NCI-H2107 (cell line): ENCODE data around the gene MAPK8IP1.

ENCODE experiments used
- DNase-seq: peaks from one replicate; lab custom pipeline; 2025; lab: John Stamatoyannopoulos, UW

Gene MAPK8IP1

DNA sequence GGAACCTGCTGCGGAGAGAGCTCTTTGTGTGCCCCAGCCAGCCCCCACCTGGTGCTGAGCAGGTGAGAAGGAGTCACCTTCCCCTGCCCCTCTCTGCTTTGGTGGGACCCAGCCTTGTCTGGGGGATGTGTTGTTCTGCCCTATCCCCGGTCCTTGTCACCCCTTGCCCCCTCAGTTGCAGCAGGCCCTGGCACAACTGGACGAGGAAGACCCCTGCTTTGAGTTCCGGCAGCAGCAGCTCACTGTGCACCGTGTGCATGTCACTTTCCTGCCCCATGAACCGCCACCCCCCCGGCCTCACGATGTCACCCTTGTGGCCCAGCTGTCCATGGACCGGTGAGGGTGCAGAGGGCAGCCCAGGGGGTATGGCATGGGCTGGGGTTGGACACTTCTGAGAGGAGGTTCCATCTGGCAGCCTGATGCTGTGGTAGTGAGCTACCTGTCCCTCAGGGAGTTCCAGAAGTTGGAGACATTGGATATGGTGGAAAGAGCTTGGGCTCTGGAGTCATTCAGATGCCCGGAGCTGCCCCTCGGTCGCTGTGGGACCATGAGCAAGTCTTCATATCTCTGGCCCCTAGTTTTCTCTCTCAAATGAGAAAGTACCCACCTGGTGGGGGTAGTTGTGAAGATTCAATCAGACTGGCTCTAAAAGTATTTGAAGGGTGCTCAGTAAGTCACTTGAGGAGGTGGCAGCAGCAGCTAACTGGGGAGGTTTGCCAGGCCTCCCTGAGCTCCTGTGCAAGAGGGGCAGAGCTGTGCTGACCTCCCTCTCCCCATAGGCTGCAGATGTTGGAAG is 41.3 kb downstream of the MAPK8IP1 start:
- DNase-seq: no peak

DNA sequence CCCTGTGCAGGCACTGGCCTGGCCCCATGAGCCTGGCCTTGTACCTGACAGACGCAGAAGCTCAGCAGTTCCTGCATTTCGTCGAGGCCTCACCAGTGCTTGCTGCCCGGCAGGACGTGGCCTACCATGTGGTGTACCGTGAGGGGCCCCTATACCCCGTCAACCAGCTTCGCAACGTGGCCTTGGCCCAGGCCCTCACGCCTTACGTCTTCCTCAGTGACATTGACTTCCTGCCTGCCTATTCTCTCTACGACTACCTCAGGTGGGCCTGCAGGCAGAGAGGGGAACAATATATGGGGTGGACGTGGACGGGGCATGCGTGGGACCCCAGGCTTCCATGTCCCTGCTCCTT is 41.9 kb downstream of the MAPK8IP1 start:
- no peak for DNase-seq

DNA sequence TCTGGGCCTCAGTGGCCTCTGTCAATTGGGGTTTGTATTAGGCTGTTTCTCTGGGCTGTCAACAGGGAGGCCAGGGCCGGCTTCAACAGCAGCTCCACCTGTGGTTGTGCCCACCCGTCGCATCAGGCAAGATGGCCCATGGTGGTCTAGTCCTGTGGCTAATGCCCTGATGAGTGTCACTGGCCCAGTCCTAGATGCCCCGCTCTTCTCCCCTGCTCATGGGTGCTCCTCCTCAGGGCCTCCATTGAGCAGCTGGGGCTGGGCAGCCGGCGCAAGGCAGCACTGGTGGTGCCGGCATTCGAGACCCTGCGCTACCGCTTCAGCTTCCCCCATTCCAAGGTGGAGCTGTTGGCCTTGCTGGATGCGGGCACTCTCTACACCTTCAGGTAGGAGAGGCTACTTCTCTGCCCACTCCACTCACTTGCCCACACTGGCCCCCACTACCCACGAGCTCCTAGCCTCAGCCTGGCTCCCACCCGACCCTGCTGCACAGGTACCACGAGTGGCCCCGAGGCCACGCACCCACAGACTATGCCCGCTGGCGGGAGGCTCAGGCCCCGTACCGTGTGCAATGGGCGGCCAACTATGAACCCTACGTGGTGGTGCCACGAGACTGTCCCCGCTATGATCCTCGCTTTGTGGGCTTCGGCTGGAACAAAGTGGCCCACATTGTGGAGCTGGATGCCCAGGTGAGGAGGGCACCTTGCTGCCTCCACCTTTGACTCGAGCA is 42.4 kb downstream of the MAPK8IP1 start:
- no peak for DNase-seq

DNA sequence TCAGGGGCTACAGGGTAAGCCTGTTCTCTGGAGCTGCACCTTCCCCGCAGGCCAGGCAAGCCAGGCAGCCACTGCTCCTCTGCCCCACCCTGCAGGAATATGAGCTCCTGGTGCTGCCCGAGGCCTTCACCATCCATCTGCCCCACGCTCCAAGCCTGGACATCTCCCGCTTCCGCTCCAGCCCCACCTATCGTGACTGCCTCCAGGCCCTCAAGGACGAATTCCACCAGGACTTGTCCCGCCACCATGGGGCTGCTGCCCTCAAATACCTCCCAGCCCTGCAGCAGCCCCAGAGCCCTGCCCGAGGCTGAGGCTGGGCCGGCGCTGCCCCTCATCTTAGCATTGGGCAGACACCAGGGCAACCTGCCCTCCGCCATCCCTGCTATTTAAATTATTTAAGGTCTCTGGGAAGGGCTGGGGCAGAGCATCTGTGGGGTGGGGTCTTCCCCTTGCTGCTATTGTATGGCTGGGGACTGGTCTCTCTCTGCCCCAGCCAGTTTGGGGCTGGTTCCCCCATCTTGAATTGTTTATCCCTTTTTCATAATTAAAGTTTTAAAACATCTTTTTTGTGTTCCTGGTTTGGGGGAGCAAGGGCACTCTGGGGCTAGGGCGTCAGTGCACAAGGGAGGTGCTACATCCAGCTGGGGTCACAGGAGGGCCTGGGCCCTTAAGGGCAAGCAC is 43.2 kb downstream of the MAPK8IP1 start:
- DNase-seq: no peak

DNA sequence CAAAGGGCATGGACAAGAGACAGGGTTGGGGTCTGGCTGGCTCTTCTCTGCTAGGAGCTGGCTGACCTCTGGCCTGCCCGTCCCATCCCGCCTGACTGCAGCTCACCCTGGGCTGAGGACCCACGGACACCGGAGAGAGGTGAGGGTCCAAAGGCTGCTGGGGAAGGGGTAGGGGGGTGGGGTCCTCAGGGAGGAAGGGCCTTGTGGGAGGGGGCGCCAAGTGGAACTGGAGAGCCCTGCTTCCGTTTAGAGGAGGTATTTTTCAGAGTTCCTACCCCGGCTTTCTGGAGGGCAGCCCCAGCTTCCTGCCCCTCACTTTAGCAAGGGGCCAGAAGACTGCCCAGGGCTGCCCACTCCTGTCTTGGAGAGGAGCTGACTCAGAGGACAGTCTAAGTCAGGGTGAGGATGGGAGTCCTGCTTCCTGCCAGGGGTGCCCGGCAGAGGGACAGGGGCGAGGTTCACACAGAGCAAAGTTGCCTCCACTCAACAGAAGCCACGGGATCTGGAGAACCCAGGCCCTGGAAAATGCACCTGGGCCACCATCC is 44.1 kb downstream of the MAPK8IP1 start:
- DNase-seq: no peak

DNA sequence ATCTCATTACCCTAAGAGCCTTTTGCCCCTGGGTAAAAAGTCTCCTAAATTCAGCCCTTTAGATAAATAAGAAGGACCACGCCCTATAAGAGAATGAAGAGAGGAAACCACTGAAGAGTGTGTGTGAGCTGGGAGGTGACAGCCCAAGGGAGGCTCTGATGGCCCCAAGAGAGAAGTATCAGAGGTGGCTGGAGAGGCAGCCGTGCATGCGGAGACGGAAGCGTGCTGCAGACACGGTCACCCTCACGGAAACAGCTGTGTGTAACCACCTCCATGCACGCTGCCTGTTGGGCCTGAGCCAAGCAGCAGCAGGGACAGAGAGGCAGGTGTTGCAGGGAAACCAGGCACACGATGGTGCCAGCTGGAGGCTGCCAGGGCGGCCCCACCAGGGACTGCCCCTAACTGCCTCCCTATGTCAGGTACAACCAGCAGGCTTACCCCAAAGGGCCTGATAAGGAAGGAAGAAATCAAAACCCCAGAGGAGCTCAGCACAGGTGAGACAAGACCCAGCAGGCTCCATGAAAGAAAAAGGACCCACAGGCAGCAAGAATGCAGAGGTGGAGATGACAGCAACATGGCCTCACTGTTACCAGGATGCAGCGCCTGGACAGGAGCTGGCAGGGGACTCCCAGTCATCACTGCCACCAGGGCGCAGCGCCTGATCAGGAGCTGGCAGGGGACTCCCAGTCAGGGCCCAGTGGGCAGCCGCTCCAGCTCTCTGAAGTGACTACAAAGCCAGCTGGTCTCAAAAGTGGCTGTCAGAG is 44.8 kb downstream of the MAPK8IP1 start:
- peak; percentile 64 for DNase-seq

DNA sequence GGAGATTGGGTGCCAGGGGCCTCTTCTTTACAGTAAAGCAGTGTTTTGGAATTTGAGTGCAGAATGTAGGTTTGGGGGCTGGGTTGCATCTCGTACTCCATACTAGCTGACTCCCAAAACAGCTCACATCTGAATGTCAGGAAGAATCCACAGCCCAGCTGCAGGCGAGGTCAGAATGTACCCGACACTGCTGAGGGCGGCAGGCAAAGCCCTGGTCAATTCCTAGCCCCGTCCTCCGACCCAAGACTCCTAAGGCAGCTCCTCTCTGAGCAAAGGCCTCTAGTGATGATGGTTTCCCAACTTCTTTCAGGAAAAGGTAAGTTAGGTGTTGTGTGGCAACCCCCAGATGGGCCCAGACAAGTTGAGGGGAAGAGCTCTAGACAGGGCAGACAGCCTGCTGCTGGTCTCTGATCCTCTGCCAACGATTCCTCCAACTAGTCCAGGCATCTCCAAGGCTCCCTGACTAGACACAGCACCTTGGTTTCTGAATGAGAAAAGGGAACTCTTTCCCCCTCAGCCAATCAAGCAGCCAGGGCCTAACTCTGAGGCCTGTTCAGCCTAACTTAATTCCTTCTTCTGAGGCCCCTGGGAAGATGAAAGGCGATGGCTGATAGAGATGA is 45.6 kb downstream of the MAPK8IP1 start:
- DNase-seq: no peak

DNA sequence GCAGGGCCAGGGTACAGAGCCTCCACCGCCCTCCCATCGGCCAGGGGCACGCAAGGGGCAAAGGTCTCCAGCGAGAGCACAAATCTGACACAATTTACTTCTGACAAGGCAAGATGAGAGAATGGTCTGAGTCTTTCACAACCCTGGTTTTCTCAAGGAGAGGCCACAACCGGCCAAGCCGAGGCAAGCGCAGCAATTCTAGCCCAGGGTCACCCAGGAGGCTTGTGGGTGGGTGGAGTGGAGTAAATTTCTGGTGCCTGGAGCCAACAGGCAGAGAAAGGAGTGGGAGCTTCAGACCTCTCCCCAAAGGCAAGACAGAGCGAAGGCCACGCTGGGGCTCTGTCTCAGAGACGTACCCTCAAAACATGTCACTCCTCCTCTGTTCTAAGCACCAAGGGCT is 46.3 kb downstream of the MAPK8IP1 start:
- DNase-seq: no peak

DNA sequence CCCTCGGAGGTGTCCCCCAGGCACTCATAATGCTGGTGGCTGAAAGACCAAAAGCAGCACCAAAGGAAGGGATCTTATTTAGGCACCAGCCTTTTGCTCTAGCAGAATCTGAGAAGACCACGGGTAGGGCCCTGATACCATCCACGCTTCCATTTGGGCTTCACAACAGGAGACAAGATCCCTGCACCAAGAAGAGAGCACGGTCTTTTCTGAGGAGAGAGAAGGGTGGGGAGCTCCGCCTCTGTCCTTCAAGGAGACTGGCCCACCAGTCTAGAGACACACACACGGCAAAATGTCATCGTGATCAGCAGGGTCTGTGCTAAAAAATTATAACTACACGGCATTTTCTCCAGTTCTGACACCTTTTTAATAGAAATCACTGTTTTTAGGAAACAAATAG is 46.8 kb downstream of the MAPK8IP1 start:
- no peak for DNase-seq

DNA sequence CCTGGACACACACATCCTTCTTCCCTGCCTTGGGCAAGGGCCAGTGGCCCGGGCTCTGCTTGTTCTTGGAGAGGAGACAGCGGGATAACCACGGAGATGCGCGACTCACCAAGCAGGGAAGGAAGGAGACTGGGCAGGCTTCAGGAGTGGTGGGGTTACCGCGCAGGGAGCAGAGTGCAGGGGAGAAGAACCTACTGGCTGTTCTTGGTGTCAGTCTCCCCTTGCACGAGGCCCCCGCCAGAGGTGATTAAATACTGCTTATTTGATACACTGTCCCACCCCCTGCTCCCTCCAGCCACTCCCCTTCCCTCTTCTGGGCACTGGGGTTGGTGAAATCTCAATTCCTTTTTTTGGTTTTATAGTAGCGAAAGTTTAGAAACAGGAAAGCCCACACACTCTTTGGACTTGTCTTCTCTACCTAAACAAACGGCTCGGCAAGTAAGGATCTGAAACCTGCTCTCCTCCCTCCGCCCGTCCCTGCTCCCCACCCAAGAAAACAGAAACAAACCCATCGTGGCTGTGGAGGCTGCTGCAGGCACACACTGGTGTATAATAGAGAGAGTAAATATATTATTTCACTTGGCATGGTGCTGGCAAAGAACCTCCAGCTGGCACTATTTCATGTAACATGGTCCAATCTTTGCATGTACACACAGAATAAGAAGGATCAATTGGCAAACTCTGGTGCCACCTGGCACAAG is 47.8 kb downstream of the MAPK8IP1 start:
- DNase-seq: no peak

DNA sequence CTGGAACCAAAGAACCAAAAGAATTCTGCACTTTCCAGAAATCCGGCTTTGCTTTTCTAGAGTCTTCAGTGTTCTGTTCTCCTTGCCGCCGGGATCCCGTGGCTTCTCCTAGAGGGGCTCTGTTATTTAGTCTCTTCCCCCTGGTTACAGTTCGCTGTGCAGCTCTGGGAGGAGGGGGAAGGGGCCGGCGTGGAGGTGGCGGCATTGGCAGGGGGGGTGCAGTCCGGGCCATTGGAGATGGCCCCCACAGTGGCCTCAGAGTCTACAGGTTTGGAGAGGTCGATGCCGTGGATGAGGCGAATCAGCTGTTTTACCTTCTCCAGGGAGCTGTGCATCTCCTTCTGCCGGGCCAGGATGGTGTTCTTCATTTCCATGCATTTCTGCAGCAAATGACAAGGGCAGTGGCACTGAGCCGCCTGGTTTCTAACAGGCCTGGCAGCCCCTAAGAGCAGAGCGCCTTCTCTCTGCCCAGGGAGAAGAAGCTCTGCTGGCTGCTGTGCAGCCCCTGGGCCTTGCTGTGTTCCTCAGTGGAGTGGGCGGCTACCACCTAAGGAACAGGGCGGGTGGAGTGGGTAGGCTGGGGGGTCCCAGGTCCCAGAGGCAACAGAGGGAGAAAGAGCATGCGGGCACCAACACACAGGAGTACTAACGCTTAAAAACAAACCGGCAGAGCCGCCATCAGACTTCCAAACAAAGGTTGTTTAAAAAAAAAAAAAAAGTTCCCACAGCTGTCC is 48.6 kb downstream of the MAPK8IP1 start:
- no peak for DNase-seq

DNA sequence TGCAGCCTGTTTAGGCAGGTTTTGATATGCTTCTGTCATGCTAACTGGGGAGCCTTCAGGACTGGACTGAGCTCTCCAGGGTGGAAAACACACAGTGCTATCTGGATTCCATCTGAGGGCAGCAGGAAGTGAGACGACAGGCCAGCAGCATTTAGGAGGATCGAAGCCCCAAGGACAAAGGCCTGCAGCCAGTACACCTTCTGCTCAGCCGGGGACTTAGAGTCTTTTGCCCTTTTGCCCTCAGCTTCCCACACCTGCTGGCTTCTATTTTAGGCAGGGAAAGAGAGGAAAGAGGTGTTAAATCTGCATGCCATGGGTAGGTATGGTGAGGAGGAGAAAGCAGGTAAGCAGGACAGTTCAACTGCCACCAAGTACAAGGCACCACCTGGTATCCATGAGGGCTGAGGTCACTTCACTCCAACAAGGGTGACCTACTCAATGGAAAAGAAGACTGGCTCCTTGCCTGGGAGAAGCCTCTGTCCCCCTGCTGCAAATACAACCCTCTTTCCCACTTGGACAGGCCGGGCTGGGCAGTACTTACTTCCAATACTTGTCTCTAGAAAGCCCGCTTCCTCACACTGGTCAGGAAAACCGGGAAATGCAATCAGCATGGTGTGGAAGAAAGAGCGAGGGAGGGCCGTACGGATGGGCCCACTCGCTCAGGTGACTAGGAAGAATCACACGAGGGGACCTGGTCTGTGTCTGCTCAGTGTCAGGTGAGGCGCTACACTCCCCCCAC is 49.3 kb downstream of the MAPK8IP1 start:
- no peak for DNase-seq

DNA sequence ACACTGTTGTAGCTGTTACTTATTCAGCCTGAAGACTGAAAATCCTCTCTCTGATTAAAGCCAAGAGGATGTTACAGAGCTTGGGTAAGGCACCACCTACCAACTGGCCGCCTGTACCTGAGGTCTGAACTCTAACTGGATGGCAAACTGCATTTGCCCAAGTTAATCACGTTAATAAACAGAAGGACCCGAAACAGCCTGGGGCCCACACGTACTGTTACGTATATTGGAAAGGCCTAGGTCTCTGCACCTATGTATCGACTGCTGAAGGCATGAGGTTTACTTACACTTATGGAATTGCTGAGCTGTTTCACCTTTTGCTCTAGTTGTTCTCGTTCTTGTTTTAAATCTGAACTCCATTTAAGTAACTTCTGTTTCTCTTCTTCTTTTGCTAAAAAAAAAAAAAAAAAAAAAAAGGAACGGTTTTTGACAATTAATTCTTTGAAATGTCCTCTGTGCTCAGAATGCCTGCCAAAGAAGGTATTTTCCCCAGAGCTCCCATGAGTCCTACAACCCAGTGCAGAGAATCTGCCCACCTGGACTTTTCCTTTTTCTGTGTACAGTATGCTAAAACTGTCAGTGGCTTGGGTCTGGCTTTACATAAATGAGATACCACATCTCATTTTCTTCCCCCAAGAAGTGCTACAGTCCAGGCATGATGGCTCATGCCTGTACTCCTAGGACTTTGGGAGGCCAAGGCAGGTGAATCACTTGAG is 50.1 kb downstream of the MAPK8IP1 start:
- no peak for DNase-seq

DNA sequence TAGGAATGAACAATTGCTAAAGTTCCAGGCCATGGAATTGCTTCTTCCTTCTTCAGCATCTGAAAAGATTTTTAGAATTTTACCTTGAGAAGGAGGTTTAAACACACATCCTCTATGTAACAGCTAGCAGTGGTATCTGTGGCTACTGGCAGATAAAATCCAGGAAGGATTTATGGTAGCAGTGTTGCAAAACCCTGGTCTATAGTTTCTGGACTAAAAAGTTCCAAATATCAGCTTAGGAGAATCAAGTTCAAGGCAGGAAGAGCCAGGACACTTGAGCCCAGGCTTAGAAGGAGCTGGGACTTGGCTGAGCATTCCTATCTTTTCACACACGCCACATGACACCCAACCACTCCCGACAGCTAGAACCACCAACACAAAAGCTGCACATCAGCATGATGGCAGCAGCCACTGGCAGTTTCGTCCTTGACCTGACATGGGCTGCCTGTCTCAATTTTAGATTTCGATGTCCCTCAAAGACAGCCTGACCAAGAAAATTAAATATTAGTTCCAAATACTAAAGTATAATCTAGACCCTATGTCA is 51.1 kb downstream of the MAPK8IP1 start:
- DNase-seq: no peak

DNA sequence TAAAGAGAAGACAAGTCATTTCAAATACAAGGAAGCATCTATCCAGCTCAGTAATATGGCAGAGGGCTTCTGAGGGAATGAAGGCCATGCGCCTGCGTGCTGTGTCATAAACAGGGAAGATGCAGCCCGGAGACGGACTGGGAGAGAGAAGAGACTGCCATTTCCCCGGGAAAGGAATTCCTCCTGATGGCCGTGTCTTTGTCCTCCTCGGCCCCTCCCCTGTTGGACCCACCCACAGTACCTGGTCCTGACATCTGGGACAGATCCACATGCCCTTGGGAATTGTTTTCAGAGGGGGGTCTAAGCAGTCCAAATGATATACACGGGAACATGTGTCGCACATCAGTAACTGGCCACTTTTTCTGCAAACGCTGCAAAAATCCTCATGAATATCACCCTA is 52.5 kb downstream of the MAPK8IP1 start:
- DNase-seq: no peak

DNA sequence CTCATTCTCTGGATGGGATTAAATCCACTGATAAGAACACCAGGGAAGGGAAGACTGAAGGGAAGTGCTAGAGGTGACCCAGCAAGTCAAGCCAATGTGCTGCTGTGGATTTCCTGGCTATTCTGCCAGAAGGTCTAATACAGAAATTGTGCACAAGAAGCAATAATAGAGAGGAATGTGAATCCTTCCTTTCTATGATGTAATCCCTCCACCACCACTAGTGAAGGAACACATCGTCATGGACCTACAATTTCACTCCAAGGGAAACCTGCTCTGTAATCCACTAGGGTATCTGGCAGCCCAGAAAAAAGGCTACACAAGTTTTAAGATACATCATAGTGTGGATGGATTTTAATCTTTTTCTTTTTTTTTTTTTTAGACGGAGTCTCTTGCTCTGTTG is 54.4 kb downstream of the MAPK8IP1 start:
- no peak for DNase-seq

DNA sequence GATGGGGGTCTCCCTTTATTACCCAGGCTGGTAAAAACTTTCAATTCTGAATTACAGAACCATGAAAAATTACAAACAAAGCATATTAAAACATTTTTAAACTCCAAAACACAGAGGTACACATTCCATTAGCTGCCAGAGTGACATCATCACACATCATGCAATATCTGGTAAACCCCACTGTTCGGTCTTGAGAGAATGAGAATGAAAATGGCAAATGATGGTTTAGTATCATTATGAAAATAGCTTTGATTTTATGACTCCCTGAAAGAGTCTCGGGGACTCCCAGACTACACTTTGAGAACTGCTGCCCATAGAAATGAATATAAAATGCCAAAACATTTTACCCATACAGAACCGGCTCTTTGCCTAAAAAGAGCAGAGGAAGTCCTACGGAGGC is 55.8 kb downstream of the MAPK8IP1 start:
- no peak for DNase-seq

DNA sequence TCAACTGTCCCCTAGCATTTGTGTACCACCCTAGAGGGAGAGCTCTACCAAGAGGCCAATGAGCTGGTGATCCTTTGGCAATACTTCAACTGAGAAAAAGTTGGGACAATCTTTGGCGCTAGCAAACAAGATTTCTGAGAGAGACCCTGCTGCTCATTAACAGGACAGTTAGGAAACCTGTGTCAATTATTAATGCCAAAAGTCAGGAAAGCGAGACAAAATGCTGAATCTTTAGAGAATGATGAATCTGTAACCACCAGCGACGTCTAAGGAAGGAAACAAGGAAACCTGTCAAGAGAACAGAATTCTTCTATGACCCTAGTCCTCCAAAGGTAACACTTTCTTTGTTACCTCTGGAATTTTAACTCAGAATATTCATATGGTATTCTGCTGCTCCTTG is 56.9 kb downstream of the MAPK8IP1 start:
- no peak for DNase-seq
